SKM-1 (cell line): ENCODE results near the gene CTAGE9.

ENCODE experiments used
- DNase-seq: peaks from one replicate; lab custom pipeline; 2025; ENCODE audit not compliant: unreplicated experiment; lab: John Stamatoyannopoulos, UW

The CTAGE9 gene

DNA sequence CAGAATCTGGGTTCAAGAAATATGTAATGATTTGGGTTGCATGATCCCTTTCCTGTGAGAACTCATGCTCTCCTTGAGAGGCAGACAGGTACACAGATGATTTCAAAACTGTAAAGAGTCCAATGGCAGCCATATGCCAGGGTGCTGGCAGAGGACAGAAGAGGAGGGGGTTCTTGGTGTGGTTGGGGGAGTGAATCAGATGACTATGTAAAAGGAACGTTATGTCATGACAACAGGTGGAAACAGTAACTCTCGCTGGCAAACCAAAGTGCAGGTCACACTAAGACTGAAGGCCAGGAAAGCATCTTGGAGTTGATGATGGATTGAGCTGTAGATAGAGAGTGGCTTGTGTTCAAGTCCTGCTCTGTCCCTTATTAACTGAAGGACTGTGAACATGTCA is 29.9 kb downstream of the CTAGE9 start:
- no peak for DNase-seq

GRCh38 chr6:131678442-131678841 is 32.4 kb downstream of the CTAGE9 start:
- DNase-seq: no peak

DNA sequence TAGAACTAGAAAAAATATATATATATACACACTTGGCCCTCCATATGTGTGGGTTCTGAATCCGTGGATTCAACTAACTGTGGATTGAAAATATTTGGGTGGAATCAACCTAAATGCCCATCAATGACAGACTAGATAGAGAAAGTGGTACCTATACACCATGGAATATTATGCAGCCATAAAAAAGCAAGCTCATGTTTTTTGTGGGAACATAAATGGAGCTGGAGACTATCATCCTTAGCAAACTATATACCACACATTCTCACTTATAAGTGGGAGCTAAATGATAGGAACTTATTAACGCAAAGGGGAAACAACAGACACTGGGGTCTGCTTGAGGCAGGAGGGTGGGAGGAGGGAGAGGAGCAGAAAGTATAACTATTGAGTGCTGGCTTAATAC is 37.6 kb downstream of the CTAGE9 start:
- DNase-seq: no peak

- no peak for DNase-seq
These were observed 40.9 kb downstream of the CTAGE9 start for GRCh38 chr6:131669891-131670290.

- DNase-seq: no peak
These were observed 47.1 kb downstream of the CTAGE9 start for GRCh38 chr6:131663578-131664165.

GRCh38 chr6:131660195-131660594 is 50.6 kb downstream of the CTAGE9 start:
- DNase-seq: peak; percentile 4
